ENCODE measurements around the gene RBM20.

The RBM20 gene

DNA sequence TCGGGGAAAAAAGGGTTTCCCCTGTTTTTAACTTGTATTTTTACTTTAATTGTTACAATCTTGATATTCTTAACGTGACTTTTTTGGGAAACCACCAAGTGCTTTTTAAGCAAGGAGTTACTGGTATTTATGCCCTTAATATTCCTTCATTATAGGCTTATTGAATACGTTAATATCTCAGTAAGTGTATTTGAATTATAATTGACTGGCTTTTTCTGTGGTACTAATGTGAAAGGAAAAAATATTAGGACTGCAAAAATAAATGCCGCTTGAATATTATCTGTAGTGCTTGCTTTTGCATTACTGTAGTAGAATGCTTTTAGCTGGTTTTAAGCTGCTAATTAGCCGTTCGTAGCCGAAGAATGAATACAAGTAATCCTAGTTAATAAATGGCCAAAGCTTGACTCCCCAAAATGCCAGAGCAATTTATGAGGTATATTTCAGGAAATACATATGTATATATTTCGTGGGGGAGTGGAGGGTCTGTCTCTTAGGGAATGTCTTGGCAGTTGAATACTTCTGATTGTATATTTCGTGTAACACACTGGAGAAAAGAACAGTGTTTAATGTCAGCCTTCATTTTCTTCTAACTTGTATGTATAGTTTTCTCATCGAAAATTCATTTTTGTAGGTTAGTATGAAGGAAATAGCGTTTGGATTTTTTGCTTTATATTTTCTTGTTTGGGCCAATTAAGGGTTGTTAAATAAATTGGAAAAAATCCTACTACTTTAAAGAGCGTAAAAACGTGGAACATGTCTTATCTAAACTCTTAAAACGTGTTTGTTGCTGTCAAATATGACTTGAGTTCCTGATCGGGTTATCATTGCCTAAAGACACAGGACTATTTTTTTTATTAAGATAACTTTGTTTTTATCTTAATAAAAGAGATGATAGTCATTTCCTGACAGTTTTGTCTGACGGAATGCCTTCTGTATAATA is 229.1 kb downstream of the RBM20 start:
- no peak for DNase-seq

DNA sequence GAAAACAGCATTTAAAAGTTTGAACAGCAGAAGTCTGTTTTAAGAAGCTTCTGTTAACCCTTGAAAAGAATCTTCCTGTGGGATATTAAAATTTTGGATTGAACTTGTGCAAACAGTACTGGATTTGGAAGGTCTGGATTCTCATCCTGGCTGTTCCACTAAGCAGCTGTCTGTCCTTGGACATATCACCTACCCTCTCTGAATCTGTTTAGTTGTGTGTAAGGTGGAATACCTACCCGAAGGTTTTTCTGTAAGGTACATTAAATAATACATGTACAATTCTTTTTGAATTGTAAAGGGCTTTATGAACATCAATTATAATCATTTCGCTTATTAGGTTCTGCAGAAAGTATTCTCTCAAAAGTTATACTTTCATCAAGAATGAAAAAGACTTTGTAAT is 229.8 kb downstream of the RBM20 start:
- no peak for DNase-seq

DNA sequence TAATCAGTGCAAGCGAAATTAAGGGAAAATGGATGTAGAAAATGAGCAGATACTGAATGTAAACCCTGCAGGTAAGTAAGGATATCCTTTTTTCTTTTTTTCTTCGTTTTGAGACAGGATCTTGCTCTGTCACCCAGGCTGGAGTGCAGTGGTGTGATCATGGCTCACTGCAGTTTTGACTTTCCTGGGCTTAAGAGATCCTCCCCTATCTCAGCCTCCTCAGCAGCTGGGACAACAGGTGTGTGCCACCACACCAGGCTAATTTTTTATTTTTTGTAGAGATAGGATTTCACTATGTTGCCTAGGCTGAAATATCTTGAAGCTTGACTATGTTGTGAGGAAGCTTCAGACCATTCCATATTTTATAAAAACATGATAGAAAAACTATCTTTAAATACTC is 231.9 kb downstream of the RBM20 start:
- DNase-seq, result no peak

DNA sequence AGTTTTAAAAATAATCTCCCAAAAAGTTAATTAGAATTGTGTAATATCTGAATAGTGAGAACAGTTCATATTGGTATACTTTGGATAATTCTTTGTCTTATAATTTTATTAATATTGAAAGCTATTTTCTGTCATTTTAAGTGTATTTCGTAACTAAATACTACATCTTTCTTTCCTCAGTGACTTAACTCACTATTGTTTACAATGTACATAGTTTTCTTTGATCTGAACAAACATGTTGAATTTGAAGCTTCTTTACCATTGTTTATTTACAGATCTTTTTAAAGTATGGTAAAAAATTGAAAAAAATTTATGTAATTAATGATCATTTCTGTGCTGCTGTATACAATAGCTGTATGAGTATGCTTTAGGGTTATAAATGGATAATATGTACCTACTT is 232.7 kb downstream of the RBM20 start:
- no peak for DNase-seq

DNA sequence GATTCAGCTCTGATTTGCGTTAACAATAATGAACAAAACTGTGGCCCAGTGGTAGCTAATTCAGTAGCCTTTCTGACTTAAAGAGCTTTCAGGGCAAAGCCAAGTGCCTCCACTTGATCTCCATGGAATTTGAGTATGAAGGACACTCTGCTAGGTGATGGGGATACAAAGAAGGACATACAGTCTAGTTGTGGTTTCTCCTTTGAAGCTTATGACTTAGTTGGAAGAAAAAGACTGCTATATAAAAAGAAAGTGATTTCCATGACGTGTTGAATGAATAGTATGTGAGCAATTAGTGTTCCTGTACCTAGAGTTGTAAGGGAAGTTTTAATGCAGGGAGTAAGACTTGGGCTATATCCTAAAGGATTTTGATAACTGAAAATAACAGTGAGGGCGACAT is 235.9 kb downstream of the RBM20 start:
- no peak for DNase-seq

DNA sequence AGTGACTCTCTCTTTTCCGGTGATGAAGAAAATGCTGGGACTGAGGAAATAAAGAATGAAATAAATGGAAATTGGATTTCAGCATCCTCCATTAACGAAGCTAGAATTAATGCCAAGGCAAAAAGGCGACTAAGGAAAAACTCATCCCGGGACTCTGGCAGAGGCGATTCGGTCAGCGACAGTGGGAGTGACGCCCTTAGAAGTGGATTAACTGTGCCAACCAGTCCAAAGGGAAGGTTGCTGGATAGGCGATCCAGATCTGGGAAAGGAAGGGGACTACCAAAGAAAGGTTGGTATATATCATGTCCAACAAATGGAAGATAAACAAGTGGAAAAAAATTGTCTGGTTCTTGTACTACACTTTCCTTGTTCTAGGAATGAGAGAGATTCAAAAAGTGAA is 237.1 kb downstream of the RBM20 start:
- no peak for DNase-seq

DNA sequence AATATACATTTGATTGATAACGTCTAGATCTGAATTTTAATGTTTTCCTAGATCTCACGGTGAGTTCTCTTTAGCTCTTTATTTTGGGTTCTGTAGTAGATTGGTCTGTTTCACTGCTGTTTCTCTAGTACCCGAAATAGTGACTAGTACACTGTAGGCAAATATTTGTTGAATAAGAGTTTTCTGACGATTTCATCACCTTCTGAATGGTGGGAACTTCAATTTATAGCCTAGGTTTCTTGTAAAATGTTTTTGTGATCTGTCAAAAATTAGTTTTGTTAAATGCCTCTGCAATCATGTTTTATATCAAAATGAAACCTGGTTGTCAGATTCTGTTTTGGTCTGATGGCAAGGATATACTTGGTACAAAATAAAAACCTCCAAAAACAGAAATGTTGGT is 237.8 kb downstream of the RBM20 start:
- DNase-seq, result no peak

DNA sequence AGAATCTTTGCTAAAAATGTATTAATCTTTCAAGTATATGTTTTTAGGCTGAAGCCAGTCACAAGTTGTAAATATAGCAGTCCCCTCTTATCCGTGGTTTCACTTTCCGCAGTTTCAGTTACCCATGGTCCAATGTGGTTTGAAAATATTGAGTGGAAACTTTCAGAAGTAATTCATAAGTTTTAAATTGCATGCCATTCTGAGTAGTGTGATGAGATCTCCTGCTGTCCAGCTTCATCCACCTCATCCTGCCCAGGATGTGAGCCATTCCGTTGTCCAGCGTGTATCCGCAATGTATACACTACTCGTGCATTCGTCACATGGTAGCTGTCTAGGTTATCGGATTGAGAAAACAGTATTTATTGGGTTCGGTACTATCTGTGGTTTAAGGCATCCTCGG is 239.8 kb downstream of the RBM20 start:
- DNase-seq, result no peak

DNA sequence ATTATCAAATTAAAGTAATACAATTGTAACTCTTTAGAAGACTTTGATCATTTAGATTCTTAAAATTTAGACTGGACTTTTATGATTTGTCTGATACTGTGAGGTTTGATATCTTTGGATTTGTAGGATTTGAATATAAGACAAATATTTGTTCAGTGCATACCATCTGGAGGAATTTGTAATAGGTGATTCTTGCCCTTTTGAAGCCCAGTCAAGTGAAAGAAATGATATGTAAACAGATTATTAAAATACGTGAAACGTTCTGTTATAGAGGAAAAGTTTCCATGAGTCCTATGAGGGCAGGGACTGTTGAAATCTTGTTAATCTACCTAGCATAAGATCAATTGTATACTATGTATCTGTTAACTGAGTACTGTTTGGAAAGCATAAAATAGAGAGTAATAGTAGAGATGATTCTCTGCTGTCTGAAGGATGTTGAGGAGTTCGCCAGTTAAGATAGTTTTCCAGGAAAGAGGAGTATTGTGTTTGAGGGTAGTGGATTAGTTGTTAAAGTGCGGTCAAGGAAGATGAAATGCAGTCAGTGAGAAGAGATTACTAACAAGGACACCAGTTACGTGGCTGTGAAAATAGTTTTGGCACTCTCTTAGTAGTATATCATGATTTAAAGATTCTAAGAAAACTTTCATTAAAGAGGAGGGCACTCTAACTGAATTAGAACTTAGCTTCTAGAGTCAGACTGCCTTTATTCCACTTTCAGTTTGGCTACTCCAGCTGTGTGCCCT is 242.0 kb downstream of the RBM20 start:
- DNase-seq, result no peak

DNA sequence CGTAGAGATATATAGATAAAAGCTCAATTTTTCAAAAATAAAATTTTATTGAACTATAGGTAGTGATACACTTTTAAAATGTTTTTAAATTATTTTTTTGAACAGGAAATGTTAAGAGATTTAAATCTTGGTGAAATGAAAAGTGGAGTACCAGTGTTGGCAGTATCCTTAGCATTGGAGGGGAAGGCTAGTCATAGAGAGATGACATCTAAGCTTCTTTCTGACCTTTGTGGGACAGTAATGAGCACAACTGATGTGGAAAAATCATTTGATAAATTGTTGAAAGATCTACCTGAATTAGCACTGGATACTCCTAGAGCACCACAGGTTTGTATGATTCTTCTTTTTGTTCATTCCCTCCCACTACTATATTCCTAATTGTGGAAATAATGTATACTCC is 243.4 kb downstream of the RBM20 start:
- DNase-seq, result no peak

Measured in amniotic stem cell (primary cell).